Mesothelial cell of epicardium (in vitro differentiated cells): ENCODE data around the gene CCNY. TPM values are rescaled to one million over a fixed set of nuclear protein-coding genes. Genes with fewer than 3 reads are reported as not detected.

Experiments used
- DNase-seq, 2 experiments: peaks; one replicate each; pipeline ENCODE4 v3.0.0; 2021; ENCODE audit warnings: low spot score in 2 of 2; ENCODE audit not compliant: unreplicated experiment in 2 of 2
- H3K27ac Mint-ChIP-seq: 2 replicates; pipeline ENCODE4 v1.8.0; 2021; ENCODE audit warnings: mixed read lengths
- H3K27me3 Mint-ChIP-seq: 2 replicates; pipeline ENCODE4 v1.8.0; 2021; ENCODE audit warnings: low read depth, mixed read lengths
- H3K36me3 Mint-ChIP-seq: 2 replicates; pipeline ENCODE4 v1.8.0; 2021; ENCODE audit warnings: mixed read lengths
- H3K4me1 Mint-ChIP-seq: 2 replicates; pipeline ENCODE4 v1.8.0; 2021; ENCODE audit warnings: mixed read lengths
- H3K4me3 Mint-ChIP-seq: 2 replicates; pipeline ENCODE4 v1.8.0; 2021; ENCODE audit warnings: mild to moderate bottlenecking, moderate library complexity, mixed read lengths
- H3K9me3 Mint-ChIP-seq: 2 replicates; pipeline ENCODE4 v1.8.0; 2021; ENCODE audit warnings: mixed read lengths
- total RNA-seq: library from RNA; stranded (reverse); gene quantifications from 3 replicates; pipeline ENCODE4 v1.2.1, GENCODE V29; 2021
- TF ChIP-seq, protein P1 (sequence below): fragments of 200-600 bp; sonication (generic); IDR thresholded peaks from one replicate; pipeline ENCODE4 v1.5.0; 2021; ENCODE audit warnings: antibody characterized with exemption; ENCODE audit not compliant: unreplicated experiment

The CCNY gene
- total RNA-seq, 1 donor from 2014 or later = 75.4 TPM

DNA sequence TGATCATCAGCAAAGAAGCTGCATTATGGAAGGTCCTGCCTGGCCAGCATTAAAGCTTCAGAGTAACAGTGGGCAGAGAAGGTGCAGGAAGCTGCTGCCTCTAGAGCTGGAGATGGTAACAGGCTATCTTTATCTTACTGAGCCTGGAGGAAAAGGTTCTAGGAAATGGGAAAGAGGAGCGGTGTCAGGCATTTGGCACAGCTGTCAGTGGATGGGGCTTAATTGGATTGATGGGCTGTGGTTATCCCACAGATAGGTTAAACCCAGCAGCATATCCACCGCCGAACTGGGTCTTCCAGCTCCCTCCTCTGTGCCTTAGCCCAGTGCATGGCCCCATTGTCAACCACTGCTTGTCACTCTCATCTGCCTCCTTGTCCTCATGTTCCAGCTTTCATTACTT is 127.6 kb downstream of the CCNY start:
- Mint-ChIP-seq H3K27ac (no peak overlapping the region), H3K4me3 (no peak overlapping the region), H3K4me1 (peaks cover 9% of the 10 kb centered on the region), H3K27me3 (no peaks in the 10 kb centered on the region), H3K36me3 (no peaks in the 10 kb centered on the region), H3K9me3 (no peaks in the 10 kb centered on the region)
- TF ChIP-seq, protein P1, sequence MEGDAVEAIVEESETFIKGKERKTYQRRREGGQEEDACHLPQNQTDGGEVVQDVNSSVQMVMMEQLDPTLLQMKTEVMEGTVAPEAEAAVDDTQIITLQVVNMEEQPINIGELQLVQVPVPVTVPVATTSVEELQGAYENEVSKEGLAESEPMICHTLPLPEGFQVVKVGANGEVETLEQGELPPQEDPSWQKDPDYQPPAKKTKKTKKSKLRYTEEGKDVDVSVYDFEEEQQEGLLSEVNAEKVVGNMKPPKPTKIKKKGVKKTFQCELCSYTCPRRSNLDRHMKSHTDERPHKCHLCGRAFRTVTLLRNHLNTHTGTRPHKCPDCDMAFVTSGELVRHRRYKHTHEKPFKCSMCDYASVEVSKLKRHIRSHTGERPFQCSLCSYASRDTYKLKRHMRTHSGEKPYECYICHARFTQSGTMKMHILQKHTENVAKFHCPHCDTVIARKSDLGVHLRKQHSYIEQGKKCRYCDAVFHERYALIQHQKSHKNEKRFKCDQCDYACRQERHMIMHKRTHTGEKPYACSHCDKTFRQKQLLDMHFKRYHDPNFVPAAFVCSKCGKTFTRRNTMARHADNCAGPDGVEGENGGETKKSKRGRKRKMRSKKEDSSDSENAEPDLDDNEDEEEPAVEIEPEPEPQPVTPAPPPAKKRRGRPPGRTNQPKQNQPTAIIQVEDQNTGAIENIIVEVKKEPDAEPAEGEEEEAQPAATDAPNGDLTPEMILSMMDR = no peak
- DNase-seq = no peak

DNA sequence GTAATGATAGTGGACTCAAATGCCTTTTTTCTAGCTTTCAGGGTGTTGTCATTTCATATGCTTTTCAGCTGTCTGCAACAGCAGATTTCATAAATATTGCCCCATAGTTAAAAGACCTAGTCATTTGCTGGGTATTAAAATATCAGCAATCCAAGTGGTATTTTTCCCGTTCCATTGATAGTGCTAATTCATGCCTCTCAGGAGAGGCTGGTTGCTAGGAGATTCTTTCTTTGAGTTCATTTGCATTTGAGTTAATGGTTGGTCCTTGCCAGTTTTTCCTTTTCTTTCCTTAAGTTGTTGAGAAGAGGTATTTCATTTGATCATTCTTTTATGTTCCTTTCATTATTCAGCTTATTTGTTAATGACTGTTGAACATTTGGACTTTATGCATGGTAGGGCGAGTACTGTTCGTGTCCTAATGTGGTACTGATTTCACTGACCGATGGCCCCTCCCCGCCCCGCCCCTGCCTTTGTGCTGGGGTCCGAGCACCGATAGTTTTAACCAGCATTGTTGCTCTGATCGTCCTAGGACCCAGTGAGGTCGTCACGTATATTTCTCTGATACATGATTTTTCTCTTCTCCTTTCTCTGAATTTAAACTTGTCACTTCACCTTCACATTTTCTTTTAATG is 128.6 kb downstream of the CCNY start:
- Mint-ChIP-seq H3K27ac (no peak overlapping the region), H3K27me3 (no peaks in the 10 kb centered on the region), H3K36me3 (no peaks in the 10 kb centered on the region), H3K4me3 (no peak overlapping the region), H3K9me3 (no peaks in the 10 kb centered on the region), H3K4me1 (peaks cover 9% of the 10 kb centered on the region)
- TF ChIP-seq, protein P1 = no peak
- no peak for DNase-seq

DNA sequence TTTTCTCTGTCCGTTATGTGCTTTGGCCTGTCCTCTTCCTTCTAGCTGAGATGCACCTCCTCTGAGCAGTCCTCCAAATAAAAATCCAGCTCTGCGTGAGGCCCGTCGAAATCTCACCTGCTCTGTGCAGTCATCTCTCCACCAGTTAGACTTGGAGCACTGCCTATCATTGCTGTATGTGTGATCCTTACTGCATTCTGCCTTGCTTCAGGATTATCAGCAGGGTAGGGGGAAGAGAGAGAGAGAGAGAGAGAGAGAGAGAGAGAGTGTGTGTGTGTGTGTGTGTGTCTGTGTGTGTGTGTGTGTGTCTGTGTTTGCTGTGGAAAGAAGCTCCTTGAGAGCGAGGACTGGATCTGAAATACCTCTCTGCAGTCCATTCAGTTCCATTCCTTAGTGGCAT is 129.4 kb downstream of the CCNY start:
- Mint-ChIP-seq H3K4me1 (peaks cover 16% of the 10 kb centered on the region), H3K36me3 (no peaks in the 10 kb centered on the region), H3K9me3 (no peaks in the 10 kb centered on the region), H3K27ac (no peak overlapping the region), H3K27me3 (no peaks in the 10 kb centered on the region), H3K4me3 (no peak overlapping the region)
- TF ChIP-seq, protein P1 = no peak
- no peak for DNase-seq

DNA sequence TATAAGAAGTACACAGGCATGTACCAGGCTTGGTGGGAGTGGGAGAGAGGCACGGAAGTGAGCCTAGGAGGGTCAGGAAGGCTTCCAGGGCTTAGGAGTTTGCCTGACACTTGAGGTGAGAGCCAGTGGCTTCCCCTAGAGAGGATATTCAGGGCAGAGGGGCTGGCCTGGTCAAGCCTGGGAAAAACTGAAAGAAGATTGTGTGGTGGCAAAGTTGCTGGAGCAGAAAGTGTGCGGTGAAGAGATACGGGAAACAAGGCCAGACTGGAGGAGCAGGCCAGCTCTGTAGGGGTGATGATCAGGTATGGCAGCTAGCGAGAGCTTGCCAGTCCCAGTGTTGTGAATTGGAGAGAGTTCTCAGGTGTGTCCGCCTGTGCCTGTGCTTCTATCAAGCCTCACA is 129.9 kb downstream of the CCNY start:
- TF ChIP-seq, protein P1 = no peak
- H3K9me3 Mint-ChIP-seq = no peaks in the 10 kb centered on the region
- H3K27ac Mint-ChIP-seq = no peak overlapping the region
- no peaks in the 10 kb centered on the region for H3K27me3 Mint-ChIP-seq
- H3K36me3 Mint-ChIP-seq = no peaks in the 10 kb centered on the region
- no peak for DNase-seq
- H3K4me3 Mint-ChIP-seq = no peak overlapping the region
- H3K4me1 Mint-ChIP-seq = peaks cover 19% of the 10 kb centered on the region

DNA sequence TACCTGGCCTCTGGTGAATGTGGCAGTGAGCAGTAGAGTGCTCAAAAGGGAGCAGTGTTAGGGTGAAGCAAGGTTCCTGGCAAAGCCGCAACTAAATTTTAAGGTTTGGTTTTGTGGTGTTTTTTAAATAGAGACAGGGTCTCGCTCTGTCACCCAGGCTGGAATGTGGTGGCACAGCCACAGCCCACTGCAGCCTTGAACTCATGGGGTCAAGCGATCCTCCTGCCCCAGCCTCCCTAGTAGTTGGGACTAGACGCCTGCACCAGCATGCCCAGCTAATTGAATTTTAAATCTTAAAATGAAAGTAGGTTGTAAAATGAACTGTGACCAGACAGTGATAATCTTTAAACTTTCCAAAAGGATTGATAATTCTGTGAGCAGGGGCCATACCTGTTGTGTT is 130.4 kb downstream of the CCNY start:
- Mint-ChIP-seq H3K4me1 (peaks cover 20% of the 10 kb centered on the region), H3K4me3 (no peak overlapping the region), H3K27ac (no peak overlapping the region), H3K27me3 (no peaks in the 10 kb centered on the region), H3K36me3 (no peaks in the 10 kb centered on the region), H3K9me3 (no peaks in the 10 kb centered on the region)
- TF ChIP-seq, protein P1 = no peak
- DNase-seq = no peak

DNA sequence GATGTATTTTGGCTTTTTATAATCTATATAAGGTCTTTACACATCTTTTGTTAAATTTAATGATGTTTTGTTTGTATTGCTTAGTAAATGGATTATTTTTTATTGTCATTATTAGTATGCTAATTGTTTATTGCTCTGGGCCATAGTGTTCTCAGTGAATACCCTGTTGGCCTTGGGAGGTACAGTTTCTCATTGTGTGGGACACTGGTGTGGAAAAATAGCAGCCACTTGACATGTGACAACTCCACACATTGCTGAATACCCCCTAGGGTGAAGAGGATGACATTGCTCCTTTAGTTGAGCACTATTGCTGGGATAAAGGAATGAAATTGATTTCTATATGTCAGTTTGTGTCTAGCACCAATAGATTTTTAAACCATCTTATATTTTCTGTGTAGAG is 130.9 kb downstream of the CCNY start:
- Mint-ChIP-seq H3K36me3 (no peaks in the 10 kb centered on the region), H3K27ac (no peak overlapping the region), H3K4me1 (peaks cover 20% of the 10 kb centered on the region), H3K27me3 (no peaks in the 10 kb centered on the region), H3K9me3 (no peaks in the 10 kb centered on the region), H3K4me3 (no peak overlapping the region)
- TF ChIP-seq, protein P1 = no peak
- no peak for DNase-seq
